ENCODE results near the gene CDR2L.
"Not testable (repeated sequence)": the region's sequence is repeated elsewhere in the genome, so short reads cannot be mapped to it uniquely, and the experiment has no call there.

The CDR2L gene

DNA sequence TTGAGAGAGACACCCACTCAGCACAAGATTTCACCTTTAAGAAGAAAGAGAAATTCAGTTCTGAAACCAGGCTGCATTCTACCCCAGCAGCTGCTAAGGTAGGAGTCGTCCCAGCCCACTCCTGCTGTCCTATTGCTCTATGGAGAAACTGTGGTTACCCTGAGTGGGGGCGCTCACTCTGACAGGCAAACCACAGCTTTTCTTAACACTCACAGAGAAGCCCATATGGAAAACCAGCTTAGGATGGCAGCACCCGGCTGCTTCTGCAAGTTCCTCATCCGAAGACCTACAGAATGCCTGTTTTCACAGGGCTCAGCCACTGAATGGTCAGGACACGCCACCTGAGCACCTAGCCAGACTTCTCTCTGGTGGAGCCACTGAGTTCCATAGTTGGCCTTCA is 51.8 kb downstream of the CDR2L start:
- Histone ChIP-seq H3K4me3 (ENCODE audit: low read depth in 1 of 5, low read length in 5 of 5) (no peak overlapping the region), H3K27me3 (ENCODE audit: control insufficient read depth in 5 of 5, insufficient read depth in 4 of 5, low read length in 5 of 5) (no peaks in the 10 kb centered on the region), H3K9ac (ENCODE audit: low read length in 5 of 5) (no peak overlapping the region), H3K27ac (ENCODE audit: low read depth, low read length) (no peak overlapping the region), H3K36me3 (ENCODE audit: control insufficient read depth in 5 of 5, insufficient read depth in 5 of 5, low read length in 5 of 5) (peaks cover 17 to 41% (median 41%) of the 10 kb centered on the region in 5 donors), H3K4me1 (ENCODE audit: control insufficient read depth in 5 of 5, insufficient read depth in 5 of 5, low read length in 5 of 5) (peaks cover 4 to 28% (median 26%) of the 10 kb centered on the region in 5 donors), H3K9me3 (ENCODE audit: control insufficient read depth in 5 of 5, low read length in 5 of 5) (no peaks in the 10 kb centered on the region)

DNA sequence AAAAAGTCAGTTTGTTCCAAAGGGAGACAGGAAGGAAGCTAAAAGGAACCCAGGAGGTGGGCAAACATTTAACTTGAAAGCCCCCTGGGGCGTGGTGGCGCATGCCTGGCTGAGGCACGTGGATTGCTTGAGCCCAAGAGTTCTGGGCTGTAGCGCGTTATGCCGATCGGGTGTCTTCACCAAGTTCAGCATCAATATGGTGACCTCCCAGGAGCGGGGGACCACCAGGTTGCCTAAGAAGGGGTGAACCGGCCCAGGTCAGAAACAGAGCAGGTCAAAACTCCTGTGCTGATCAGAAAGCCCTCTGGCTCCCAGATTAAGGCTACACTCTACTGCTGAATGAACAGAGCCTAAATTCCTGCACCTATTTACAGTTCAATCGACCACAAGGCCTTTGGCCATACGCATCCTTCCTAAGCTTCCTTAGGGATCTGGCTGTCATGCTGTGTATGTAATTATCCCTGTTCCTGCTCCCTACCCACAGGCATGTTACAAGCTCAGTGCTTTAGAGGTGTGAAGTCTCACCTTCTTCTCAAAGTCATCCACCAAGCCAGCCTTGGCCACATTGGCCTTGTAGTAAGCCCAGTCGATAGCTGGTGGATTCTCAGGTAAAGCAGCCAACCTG is 54.3 kb downstream of the CDR2L start:
- Histone ChIP-seq H3K27me3 (ENCODE audit: control insufficient read depth in 5 of 5, insufficient read depth in 4 of 5, low read length in 5 of 5) (no peaks in the 10 kb centered on the region), H3K36me3 (ENCODE audit: control insufficient read depth in 5 of 5, insufficient read depth in 5 of 5, low read length in 5 of 5) (peaks cover 17 to 41% (median 41%) of the 10 kb centered on the region in 5 donors), H3K9me3 (ENCODE audit: control insufficient read depth in 5 of 5, low read length in 5 of 5) (no peaks in the 10 kb centered on the region), H3K9ac (ENCODE audit: low read length in 5 of 5) (no peak overlapping the region), H3K27ac (ENCODE audit: low read depth, low read length) (no peak overlapping the region), H3K4me3 (ENCODE audit: low read depth in 1 of 5, low read length in 5 of 5) (no peak overlapping the region), H3K4me1 (ENCODE audit: control insufficient read depth in 5 of 5, insufficient read depth in 5 of 5, low read length in 5 of 5) (peaks cover 0 to 13% (median 8%) of the 10 kb centered on the region in 5 donors)

DNA sequence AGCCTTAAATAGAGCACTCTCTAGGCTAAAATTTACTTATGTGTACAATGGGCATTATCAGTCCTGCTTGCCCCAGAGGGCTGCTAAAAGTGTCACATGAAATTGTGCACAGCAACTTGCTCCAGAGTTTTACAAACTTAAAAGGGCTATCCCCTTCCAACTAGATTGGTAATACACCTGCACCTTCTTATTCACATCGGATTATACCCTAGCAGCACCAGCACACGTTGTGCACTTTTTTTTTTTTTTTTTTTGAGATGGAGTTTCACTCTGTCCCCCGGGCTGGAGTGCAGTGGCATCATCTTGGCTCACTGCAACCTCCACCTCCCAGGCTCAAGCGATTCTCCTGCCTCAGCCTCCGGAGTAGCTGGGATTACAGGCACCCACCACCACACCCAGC is 56.4 kb downstream of the CDR2L start:
- H3K27me3 ChIP-seq (ENCODE audit: control insufficient read depth in 5 of 5, insufficient read depth in 4 of 5, low read length in 5 of 5); H3K4me3 ChIP-seq (ENCODE audit: low read depth in 1 of 5, low read length in 5 of 5); H3K9ac ChIP-seq (ENCODE audit: low read length in 5 of 5); H3K9me3 ChIP-seq (ENCODE audit: control insufficient read depth in 5 of 5, low read length in 5 of 5); H3K27ac ChIP-seq (ENCODE audit: low read depth, low read length): not testable (repeated sequence)
- H3K4me1 ChIP-seq (ENCODE audit: control insufficient read depth in 5 of 5, insufficient read depth in 5 of 5, low read length in 5 of 5) = peaks cover 0 to 25% (median 22%) of the 10 kb centered on the region in 5 donors
- peaks cover 13 to 36% (median 35%) of the 10 kb centered on the region in 5 donors for H3K36me3 ChIP-seq (ENCODE audit: control insufficient read depth in 5 of 5, insufficient read depth in 5 of 5, low read length in 5 of 5)

DNA sequence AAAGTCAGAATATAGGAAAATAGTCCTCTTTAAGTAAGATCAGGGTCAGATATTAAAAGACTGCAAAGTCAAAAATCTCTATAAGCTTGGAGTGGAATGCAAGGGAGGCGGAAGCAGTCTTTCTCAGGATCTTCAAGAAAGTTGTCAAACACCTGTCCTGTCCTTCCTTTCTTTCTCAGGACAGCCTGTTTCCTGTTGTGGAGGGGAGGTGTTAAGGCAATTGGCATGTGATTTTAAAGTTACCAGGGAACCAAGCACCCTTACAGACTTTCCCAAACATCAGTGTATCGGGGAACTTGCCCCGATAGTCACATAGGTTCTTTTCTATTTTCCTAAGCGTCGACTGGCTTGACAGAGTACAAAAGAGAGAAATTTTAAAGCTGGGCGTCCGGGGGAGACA is 57.3 kb downstream of the CDR2L start:
- no peaks in the 10 kb centered on the region for H3K9me3 ChIP-seq (ENCODE audit: control insufficient read depth in 5 of 5, low read length in 5 of 5)
- no peak overlapping the region for H3K9ac ChIP-seq (ENCODE audit: low read length in 5 of 5)
- H3K36me3 ChIP-seq (ENCODE audit: control insufficient read depth in 5 of 5, insufficient read depth in 5 of 5, low read length in 5 of 5) = peaks cover 11 to 31% (median 27%) of the 10 kb centered on the region in 5 donors
- no peak overlapping the region for H3K27ac ChIP-seq (ENCODE audit: low read depth, low read length)
- no peaks in the 10 kb centered on the region for H3K27me3 ChIP-seq (ENCODE audit: control insufficient read depth in 5 of 5, insufficient read depth in 4 of 5, low read length in 5 of 5)
- no peak overlapping the region for H3K4me3 ChIP-seq (ENCODE audit: low read depth in 1 of 5, low read length in 5 of 5)
- H3K4me1 ChIP-seq (ENCODE audit: control insufficient read depth in 5 of 5, insufficient read depth in 5 of 5, low read length in 5 of 5) = peaks cover 0 to 29% (median 27%) of the 10 kb centered on the region in 5 donors

DNA sequence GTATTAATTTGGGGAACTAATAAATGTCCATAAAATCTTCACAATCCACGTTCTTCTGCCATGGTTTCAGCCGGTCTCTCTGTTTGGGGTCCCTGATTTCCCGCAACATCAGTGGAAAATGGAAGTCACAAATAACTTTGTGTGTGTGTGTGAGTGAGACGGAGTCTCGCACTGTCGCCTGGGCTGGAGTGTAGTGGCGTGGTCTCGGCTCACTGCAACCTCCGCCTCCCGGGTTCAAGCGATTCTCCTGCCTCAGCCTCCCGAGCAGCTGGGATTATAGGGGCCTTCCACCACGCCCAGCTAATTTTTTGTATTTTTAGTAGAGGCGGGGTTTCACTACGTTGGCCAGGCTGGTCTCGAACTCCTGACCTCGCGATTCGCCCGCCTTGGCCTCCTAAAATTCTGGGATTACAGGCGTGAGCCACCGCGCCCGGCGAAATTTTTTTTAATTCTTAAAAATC is 58.5 kb downstream of the CDR2L start:
- Histone ChIP-seq H3K9ac (ENCODE audit: low read length in 5 of 5) (peak overlapping the region; percentile 63 to 99 (median 92)), H3K4me1 (ENCODE audit: control insufficient read depth in 5 of 5, insufficient read depth in 5 of 5, low read length in 5 of 5) (peaks cover 0 to 29% (median 27%) of the 10 kb centered on the region in 5 donors), H3K27ac (ENCODE audit: low read depth, low read length) (peak overlapping the region; percentile 99), H3K36me3 (ENCODE audit: control insufficient read depth in 5 of 5, insufficient read depth in 5 of 5, low read length in 5 of 5) (peaks cover 7 to 22% (median 21%) of the 10 kb centered on the region in 5 donors), H3K4me3 (ENCODE audit: low read depth in 1 of 5, low read length in 5 of 5) (peak overlapping the region; percentile 70 to 99 (median 89))
- not testable (repeated sequence) for H3K27me3 ChIP-seq (ENCODE audit: control insufficient read depth in 5 of 5, insufficient read depth in 4 of 5, low read length in 5 of 5); H3K9me3 ChIP-seq (ENCODE audit: control insufficient read depth in 5 of 5, low read length in 5 of 5)

DNA sequence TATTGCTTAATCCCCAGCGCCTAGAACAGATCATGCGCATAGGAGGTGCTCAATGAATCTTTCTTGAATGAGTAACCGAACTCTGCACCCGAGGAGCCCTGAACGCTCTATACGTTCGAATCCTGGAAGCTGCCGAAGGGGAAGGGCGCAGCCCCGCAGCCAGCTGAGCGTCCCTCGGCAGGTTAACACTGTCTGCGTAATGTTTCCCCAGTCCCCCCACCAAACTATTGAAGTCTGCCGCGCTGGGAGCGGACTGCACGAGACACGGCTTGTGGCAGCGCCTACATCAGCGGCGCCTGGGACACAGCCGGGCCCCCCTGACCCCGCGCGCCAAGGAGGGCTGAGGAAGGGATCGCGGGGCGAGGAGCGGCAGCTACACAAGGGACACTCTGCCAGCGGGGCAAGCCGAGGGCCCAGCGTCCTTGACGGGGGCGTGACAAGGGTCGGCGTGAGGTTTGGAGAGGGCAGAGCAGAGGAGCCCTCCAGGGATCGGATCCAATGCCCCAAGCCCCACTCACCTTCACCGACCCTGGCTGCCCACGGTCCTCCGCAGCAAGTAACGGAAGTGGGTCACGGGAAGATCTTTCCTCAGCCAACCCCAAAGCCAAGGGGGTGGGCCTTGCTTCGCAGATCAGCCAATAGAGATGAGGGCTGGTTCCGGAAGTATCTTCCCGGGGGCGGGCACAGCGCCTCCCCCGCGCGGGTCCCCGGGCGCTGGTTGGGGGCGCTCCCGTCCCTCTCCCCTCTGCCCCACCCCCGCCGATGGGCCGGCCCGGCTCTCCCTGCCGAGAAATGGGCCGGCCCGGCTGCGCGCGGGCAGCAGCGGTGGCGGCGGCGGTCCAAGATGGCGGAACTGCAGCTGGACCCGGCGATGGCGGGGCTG is 59.2 kb downstream of the CDR2L start, which contains the start of the genes ATP5PD and KCTD2:
Gene ATP5PD, minus strand, starts transcription at position 563 of the 883 bp plus-strand sequence. CDS start 4,319 bp downstream, outside the sequence.
Gene KCTD2, plus strand, starts transcription at position 819 of the 883 bp plus-strand sequence. Its CDS starts 26 bp downstream, at position 845.
- Histone ChIP-seq H3K9me3 (ENCODE audit: control insufficient read depth in 5 of 5, low read length in 5 of 5) (no peaks in the 10 kb centered on the region), H3K4me3 (ENCODE audit: low read depth in 1 of 5, low read length in 5 of 5) (peak within 1 kb of the TSS; percentile 73 to 99 (median 89))

DNA sequence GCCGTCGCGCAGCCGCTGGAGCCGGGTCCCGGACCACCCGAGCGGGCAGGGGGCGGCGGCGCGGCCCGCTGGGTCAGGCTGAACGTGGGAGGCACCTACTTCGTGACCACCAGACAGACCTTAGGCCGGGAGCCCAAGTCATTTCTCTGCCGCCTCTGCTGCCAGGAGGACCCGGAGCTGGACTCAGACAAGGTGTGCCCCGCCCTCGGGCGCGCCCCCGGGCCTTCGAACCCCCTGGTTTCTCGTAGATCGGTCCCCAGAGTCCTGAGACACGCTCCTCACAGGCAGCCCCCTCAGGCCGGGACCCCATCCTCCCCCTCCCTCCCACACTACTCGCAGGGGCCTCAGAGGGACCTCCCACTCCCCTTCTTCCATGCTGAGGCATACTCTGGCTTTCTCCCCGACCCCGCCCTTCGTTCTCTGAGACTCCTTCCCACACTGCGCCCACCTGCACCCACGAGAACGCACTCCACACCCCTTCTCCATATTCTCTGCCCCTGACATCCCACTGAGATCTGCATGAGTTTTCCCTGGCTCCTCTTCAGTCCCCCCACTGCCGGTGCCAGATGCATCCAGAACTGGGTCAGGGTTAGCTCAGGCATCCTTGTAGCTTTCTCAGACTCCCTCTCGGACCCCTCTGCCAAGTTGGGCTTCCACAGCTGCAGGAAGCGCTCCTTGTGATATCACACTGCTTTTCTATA is 60.1 kb downstream of the CDR2L start:
- H3K4me1 ChIP-seq (ENCODE audit: control insufficient read depth in 5 of 5, insufficient read depth in 5 of 5, low read length in 5 of 5) = peaks cover 0 to 29% (median 27%) of the 10 kb centered on the region in 5 donors
- H3K9ac ChIP-seq (ENCODE audit: low read length in 5 of 5) = peak overlapping the region; percentile 32 to 91 (median 86)
- H3K9me3 ChIP-seq (ENCODE audit: control insufficient read depth in 5 of 5, low read length in 5 of 5) = no peaks in the 10 kb centered on the region

More for the DNA sequence above, 59.2 kb downstream of the CDR2L start, which contains the start of the genes ATP5PD and KCTD2:
- peaks cover 7 to 15% (median 14%) of the 10 kb centered on the region in 5 donors for H3K36me3 ChIP-seq (ENCODE audit: control insufficient read depth in 5 of 5, insufficient read depth in 5 of 5, low read length in 5 of 5)
- H3K9ac ChIP-seq (ENCODE audit: low read length in 5 of 5) = peak within 1 kb of the TSS; percentile 63 to 99 (median 92)
- H3K27ac ChIP-seq (ENCODE audit: low read depth, low read length) = peak within 1 kb of the TSS; percentile 99
- peaks cover 0 to 29% (median 27%) of the 10 kb centered on the region in 5 donors for H3K4me1 ChIP-seq (ENCODE audit: control insufficient read depth in 5 of 5, insufficient read depth in 5 of 5, low read length in 5 of 5)
- no peaks in the 10 kb centered on the region for H3K27me3 ChIP-seq (ENCODE audit: control insufficient read depth in 5 of 5, insufficient read depth in 4 of 5, low read length in 5 of 5)

DNA sequence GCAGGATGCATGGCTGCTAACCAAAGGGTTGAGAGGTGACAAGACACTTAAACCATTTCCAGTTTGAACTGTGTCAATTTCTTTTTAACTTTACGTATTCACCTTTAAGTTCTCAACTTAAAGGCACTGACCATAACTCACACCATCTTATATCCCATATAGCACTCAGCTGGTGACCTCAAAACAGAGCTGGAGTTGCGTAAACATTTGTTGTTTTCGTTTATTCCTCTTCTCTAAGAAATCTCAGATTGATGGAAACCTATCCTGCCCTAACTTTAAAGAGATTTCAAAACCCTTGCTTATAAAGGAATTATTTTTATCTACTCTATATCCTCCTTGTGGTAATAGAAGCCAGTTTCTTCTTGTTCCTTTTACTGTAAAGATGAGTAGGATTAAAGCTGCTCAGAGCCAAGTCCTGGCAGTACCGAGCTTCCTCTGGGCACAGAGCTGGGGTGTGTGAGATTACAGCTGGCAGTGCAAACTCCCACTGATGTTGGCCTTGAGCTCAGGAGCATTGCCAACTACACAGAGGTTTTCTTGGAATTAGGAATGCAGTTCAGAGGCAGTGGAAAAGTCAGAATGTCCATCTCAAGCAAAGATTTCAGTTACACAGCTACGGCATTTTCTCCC is 60.9 kb downstream of the CDR2L start:
- no peaks in the 10 kb centered on the region for H3K9me3 ChIP-seq (ENCODE audit: control insufficient read depth in 5 of 5, low read length in 5 of 5)
- peaks cover 6 to 21% (median 15%) of the 10 kb centered on the region in 5 donors for H3K36me3 ChIP-seq (ENCODE audit: control insufficient read depth in 5 of 5, insufficient read depth in 5 of 5, low read length in 5 of 5)
- peak overlapping the region; percentile 67 for H3K27ac ChIP-seq (ENCODE audit: low read depth, low read length)
- H3K27me3 ChIP-seq (ENCODE audit: control insufficient read depth in 5 of 5, insufficient read depth in 4 of 5, low read length in 5 of 5) = no peaks in the 10 kb centered on the region
- peak overlapping the region; percentile 61 to 89 (median 78) for H3K4me3 ChIP-seq (ENCODE audit: low read depth in 1 of 5, low read length in 5 of 5)
- H3K4me1 ChIP-seq (ENCODE audit: control insufficient read depth in 5 of 5, insufficient read depth in 5 of 5, low read length in 5 of 5) = peaks cover 0 to 29% (median 27%) of the 10 kb centered on the region in 5 donors
- peak overlapping the region in 4 of 5 donors; percentile 32 to 91 (median 87) for H3K9ac ChIP-seq (ENCODE audit: low read length in 5 of 5)

More for the DNA sequence above, 60.1 kb downstream of the CDR2L start:
- peaks cover 0 to 13% (median 9%) of the 10 kb centered on the region in 5 donors for H3K36me3 ChIP-seq (ENCODE audit: control insufficient read depth in 5 of 5, insufficient read depth in 5 of 5, low read length in 5 of 5)
- peak overlapping the region; percentile 67 for H3K27ac ChIP-seq (ENCODE audit: low read depth, low read length)
- peak overlapping the region; percentile 61 to 89 (median 78) for H3K4me3 ChIP-seq (ENCODE audit: low read depth in 1 of 5, low read length in 5 of 5)
- H3K27me3 ChIP-seq (ENCODE audit: control insufficient read depth in 5 of 5, insufficient read depth in 4 of 5, low read length in 5 of 5) = no peaks in the 10 kb centered on the region

DNA sequence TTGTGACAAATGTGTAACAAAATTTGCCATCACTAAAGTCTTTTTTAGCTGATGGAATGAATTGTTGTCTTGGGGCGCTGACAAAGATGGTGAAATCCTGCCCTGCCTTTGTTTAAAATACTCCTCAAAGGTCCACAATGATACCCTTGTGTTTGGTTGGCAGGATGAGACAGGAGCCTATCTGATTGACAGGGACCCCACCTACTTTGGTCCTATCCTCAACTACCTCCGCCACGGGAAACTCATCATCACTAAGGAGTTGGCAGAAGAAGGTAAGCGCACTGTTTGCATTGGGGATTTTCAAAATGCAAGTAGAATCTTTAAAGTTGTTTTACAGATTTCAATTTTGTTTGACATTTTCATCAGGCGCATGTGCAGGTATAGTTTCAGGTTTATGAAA is 61.6 kb downstream of the CDR2L start:
- H3K27ac ChIP-seq (ENCODE audit: low read depth, low read length) = peak overlapping the region; percentile 34

More for the DNA sequence above, 61.6 kb downstream of the CDR2L start:
- no peaks in the 10 kb centered on the region for H3K27me3 ChIP-seq (ENCODE audit: control insufficient read depth in 5 of 5, insufficient read depth in 4 of 5, low read length in 5 of 5)
- H3K9ac ChIP-seq (ENCODE audit: low read length in 5 of 5) = peak overlapping the region in 1 of 5 donors; percentile 47
- peaks cover 0 to 29% (median 27%) of the 10 kb centered on the region in 5 donors for H3K4me1 ChIP-seq (ENCODE audit: control insufficient read depth in 5 of 5, insufficient read depth in 5 of 5, low read length in 5 of 5)
- H3K4me3 ChIP-seq (ENCODE audit: low read depth in 1 of 5, low read length in 5 of 5) = no peak overlapping the region
- no peaks in the 10 kb centered on the region for H3K9me3 ChIP-seq (ENCODE audit: control insufficient read depth in 5 of 5, low read length in 5 of 5)
- H3K36me3 ChIP-seq (ENCODE audit: control insufficient read depth in 5 of 5, insufficient read depth in 5 of 5, low read length in 5 of 5) = peaks cover 7 to 28% (median 21%) of the 10 kb centered on the region in 5 donors

Measured in subcutaneous abdominal adipose tissue (tissue), 5 donors.